ENCODE data around the gene ATG7.

DNA sequence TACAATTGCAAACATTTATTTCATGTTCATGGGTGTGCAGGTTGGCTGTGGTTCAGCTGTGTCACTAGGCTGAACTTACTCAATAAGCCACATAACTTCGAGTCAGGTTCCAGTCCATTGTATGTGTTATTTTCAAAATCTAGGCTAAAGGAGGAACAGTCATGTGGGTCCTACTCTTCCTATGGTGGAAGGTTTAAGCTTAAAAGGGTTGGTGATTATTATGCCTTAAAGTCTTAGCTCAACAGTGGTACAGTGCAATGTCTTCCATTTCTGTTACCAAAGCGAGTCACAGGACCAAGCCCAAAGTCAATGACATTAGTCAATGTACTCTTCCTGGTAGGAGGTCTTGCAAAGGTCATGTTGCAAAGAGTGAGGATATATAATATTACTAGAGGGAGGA is 78.2 kb downstream of the ATG7 start:
- TF ChIP-seq, protein P1, sequence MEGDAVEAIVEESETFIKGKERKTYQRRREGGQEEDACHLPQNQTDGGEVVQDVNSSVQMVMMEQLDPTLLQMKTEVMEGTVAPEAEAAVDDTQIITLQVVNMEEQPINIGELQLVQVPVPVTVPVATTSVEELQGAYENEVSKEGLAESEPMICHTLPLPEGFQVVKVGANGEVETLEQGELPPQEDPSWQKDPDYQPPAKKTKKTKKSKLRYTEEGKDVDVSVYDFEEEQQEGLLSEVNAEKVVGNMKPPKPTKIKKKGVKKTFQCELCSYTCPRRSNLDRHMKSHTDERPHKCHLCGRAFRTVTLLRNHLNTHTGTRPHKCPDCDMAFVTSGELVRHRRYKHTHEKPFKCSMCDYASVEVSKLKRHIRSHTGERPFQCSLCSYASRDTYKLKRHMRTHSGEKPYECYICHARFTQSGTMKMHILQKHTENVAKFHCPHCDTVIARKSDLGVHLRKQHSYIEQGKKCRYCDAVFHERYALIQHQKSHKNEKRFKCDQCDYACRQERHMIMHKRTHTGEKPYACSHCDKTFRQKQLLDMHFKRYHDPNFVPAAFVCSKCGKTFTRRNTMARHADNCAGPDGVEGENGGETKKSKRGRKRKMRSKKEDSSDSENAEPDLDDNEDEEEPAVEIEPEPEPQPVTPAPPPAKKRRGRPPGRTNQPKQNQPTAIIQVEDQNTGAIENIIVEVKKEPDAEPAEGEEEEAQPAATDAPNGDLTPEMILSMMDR (IDR thresholded peaks at IDR 0.05; ENCODE audit: insufficient read depth, low read length, poor library complexity, severe bottlenecking) = no peak
- no peak for TF ChIP-seq EZH2phosphoT487 (conservative IDR thresholded peaks at IDR 0.05; ENCODE audit: low read length)

Data from SU-DHL-6 (cell line).